Dedifferentiated amniotic fluid mesenchymal stem cell (primary cell): ENCODE data around the gene FCN2.

ENCODE experiments used
- DNase-seq: peaks from one replicate; pipeline ENCODE4 v3.0.0-alpha.2; 2016; ENCODE audit errors: extremely low spot score

Gene FCN2

GRCh38 chr9:134932606-134933005 is 52.0 kb downstream of the FCN2 start:
- no peak for DNase-seq

- no peak for DNase-seq
These were observed 52.6 kb downstream of the FCN2 start for GRCh38 chr9:134933076-134933659.

GRCh38 chr9:134935056-134935640 is 54.5 kb downstream of the FCN2 start:
- no peak for DNase-seq

- no peak for DNase-seq
These were observed 55.2 kb downstream of the FCN2 start for GRCh38 chr9:134935701-134936345.

GRCh38 chr9:134936346-134937163 is 55.9 kb downstream of the FCN2 start:
- DNase-seq, result no peak
